GM12892 (cell line): ENCODE measurements around the gene PPCDC.
"Not testable (repeated sequence)": the region's sequence is repeated elsewhere in the genome, so short reads cannot be mapped to it uniquely, and the experiment has no call there.

ENCODE experiments used
- POLR2A ChIP-seq: IDR thresholded peaks from 2 replicates; pipeline ENCODE4 v1.6.1; 2011; ENCODE audit warnings: low read depth, low read length, control low read depth
- POLR2AphosphoS5 ChIP-seq: IDR thresholded peaks from 2 replicates; pipeline ENCODE4 v1.6.1; 2011; ENCODE audit warnings: low read depth, low read length, control low read depth
- TAF1 ChIP-seq: IDR thresholded peaks from 2 replicates; pipeline ENCODE4 v1.6.1; 2011; ENCODE audit warnings: low read depth, mild to moderate bottlenecking, control low read depth, low read length, borderline replicate concordance

GRCh38 chr15:75077551-75077961 lies 54.2 kb downstream of the PPCDC start:
- not testable (repeated sequence) for TF ChIP-seq POLR2A, POLR2AphosphoS5, TAF1
